Keratinocyte (primary cell): ENCODE data around the gene MBIP. TPM values are rescaled to one million over a fixed set of nuclear protein-coding genes. Genes with fewer than 3 reads are reported as not detected.

ENCODE experiments used
- DNase-seq: peaks from one replicate; pipeline ENCODE4 v3.0.0-alpha.2; 2011; ENCODE audit warnings: low read depth, missing footprints, low spot score
- FAIRE-seq: peaks from 2 replicates; lab custom pipeline; 2011; peaks lifted over from hg19 to GRCh38; lab: Jason Lieb, UNC
- H2AFZ ChIP-seq: 2 replicates; pipeline ENCODE4 v1.6.0; 2012; ENCODE audit warnings: low read length, control low read depth, inconsistent platforms; ENCODE audit not compliant: control insufficient read depth
- H3K27ac ChIP-seq: 2 replicates; pipeline ENCODE4 v1.5.1; 2011; ENCODE audit warnings: low read length; ENCODE audit not compliant: control insufficient read depth, insufficient read depth
- H3K27me3 ChIP-seq: 3 replicates; pipeline ENCODE4 v1.6.0; 2011; ENCODE audit warnings: low read length; ENCODE audit not compliant: control insufficient read depth, insufficient read depth; ENCODE audit errors: extremely low read depth
- H3K36me3 ChIP-seq, 2 experiments: 2 replicates in 1 of 2; 3 replicates in 1 of 2; pipeline ENCODE4 v1.5.1; 2011; ENCODE audit warnings: low read length in 2 of 2, mild to moderate bottlenecking in 1 of 2; ENCODE audit not compliant: control insufficient read depth in 2 of 2, insufficient read depth in 2 of 2; ENCODE audit errors: extremely low read depth in 1 of 2
- H3K4me1 ChIP-seq: 3 replicates; pipeline ENCODE4 v1.5.1; 2011; ENCODE audit warnings: low read length; ENCODE audit not compliant: control insufficient read depth, insufficient read depth; ENCODE audit errors: extremely low read depth
- H3K4me2 ChIP-seq: 3 replicates; pipeline ENCODE4 v1.6.0; 2011; ENCODE audit warnings: low read depth, low read length; ENCODE audit not compliant: control insufficient read depth, insufficient read depth; ENCODE audit errors: extremely low read depth
- H3K4me3 ChIP-seq, 3 experiments: fragments of 200-600 bp in 1 of 3; sonication (generic) in 1 of 3; 2 replicates in 2 of 3; 3 replicates in 1 of 3; pipeline ENCODE4 v1.5.1; 2011 to 2016; ENCODE audit warnings: low read length in 3 of 3, mild to moderate bottlenecking in 3 of 3, control low read depth in 2 of 3, inconsistent platforms in 1 of 3, low read depth in 1 of 3, mixed read lengths in 1 of 3, mixed run types in 1 of 3, moderate library complexity in 1 of 3; ENCODE audit not compliant: control insufficient read depth in 2 of 3, insufficient read depth in 2 of 3; ENCODE audit errors: extremely low read depth in 1 of 3
- H3K79me2 ChIP-seq: 2 replicates; pipeline ENCODE4 v1.6.0; 2012; ENCODE audit warnings: low read length; ENCODE audit not compliant: control insufficient read depth, insufficient read depth
- H3K9ac ChIP-seq: 3 replicates; pipeline ENCODE4 v1.6.0; 2011; ENCODE audit warnings: low read length; ENCODE audit not compliant: control insufficient read depth, insufficient read depth; ENCODE audit errors: extremely low read depth
- H3K9me1 ChIP-seq: 3 replicates; pipeline ENCODE4 v1.6.0; 2011; ENCODE audit warnings: low read length; ENCODE audit not compliant: control insufficient read depth, insufficient read depth; ENCODE audit errors: extremely low read depth
- H3K9me3 ChIP-seq: 2 replicates; pipeline ENCODE4 v1.5.1; 2012; ENCODE audit warnings: low read depth, low read length; ENCODE audit not compliant: control insufficient read depth
- H4K20me1 ChIP-seq: 3 replicates; pipeline ENCODE4 v1.6.0; 2011; ENCODE audit warnings: low read length; ENCODE audit not compliant: control insufficient read depth, insufficient read depth; ENCODE audit errors: extremely low read depth
- CTCF ChIP-seq, 3 experiments: IDR thresholded peaks in 1 of 3; conservative IDR thresholded peaks in 1 of 3; optimal IDR thresholded peaks in 1 of 3; 2 replicates in 2 of 3; 3 replicates in 1 of 3; pipeline versions ENCODE3 to v1.5.1; 2011; ENCODE audit warnings: low read length in 3 of 3, mild to moderate bottlenecking in 3 of 3, moderate library complexity in 2 of 3, control low read depth in 1 of 3, inconsistent platforms in 1 of 3; ENCODE audit not compliant: insufficient read depth in 2 of 3; ENCODE audit errors: extremely low read depth in 1 of 3
- EZH2 ChIP-seq: IDR thresholded peaks from one replicate; pipeline ENCODE4 v1.6.1; 2012; ENCODE audit warnings: inconsistent platforms, mild to moderate bottlenecking, low read length, moderate library complexity
- dilution Hi-C: fragments of 300-500 bp; cut with MboI; formaldehyde crosslinking; loops from one replicate; pipeline ENCODE4 v1.7.0; 2020; ENCODE audit warnings: low sequenced_read_pairs; ENCODE audit not compliant: extremely low pct_ligation_motif_present
- polyA minus RNA-seq, 3 experiments: library from RNA; depleted of rRNA, polyadenylated mRNA; stranded (reverse); fragments of >200 nt; gene quantifications; 1 replicate in 1 of 3; 2 replicates in 1 of 3; 3 replicates in 1 of 3; pipeline ENCODE4 v1.2.3, GENCODE V29; 2011
- polyA plus RNA-seq, 5 experiments: library from polyadenylated mRNA; depleted of rRNA in 3 of 5; stranded (reverse) in 3 of 5; stranded (forward) in 1 of 5; unstranded in 1 of 5; fragments of >200 nt; gene quantifications; 1 replicate in 1 of 5; 2 replicates in 3 of 5; 3 replicates in 1 of 5; pipeline versions ENCODE4 v1.2.1 to v1.2.3, GENCODE V29; 2011 to 2012; ENCODE audit warnings: missing spikeins in 2 of 5, low read depth in 1 of 5, low replicate concordance in 1 of 5

Gene MBIP
- polyA plus RNA-seq (16.0 to 28.3 TPM (median 17.2 TPM) in 3 replicates), polyA minus RNA-seq (5.1 to 14.5 TPM (median 9.5 TPM) in 3 replicates)
- 63.5 TPM for polyA plus RNA-seq (2011; ENCODE audit: low read depth)
- polyA plus RNA-seq (2011; cell fraction: cytosol; rRNA removed), result 11.0 and 20.7 TPM in 2 replicates
- polyA plus RNA-seq (2011; cell fraction: nucleus; rRNA removed), result 17.1 and 24.7 TPM in 2 replicates
- polyA plus RNA-seq (2012; ENCODE audit: low replicate concordance), result 11.7 and 26.1 TPM in 2 replicates
- 7.1 TPM for polyA minus RNA-seq (2011; cell fraction: cytosol; rRNA and poly(A)+ RNA removed)
- polyA minus RNA-seq (2011; cell fraction: nucleus; rRNA and poly(A)+ RNA removed), result 5.4 and 8.8 TPM in 2 replicates

GRCh38 chr14:36320200-36320896 lies at the start of gene MBIP:
Gene MBIP (minus strand): TSS chr14:36320637. CDS start chr14:36320588, 49 bp downstream.
- Histone ChIP-seq H3K79me2 (peaks cover 43% of the 10 kb centered on the region), H3K27ac (peak within 1 kb of the TSS; percentile 93), H3K4me2 (peak within 1 kb of the TSS; percentile 87), H4K20me1 (peaks cover 6% of the 10 kb centered on the region), H3K9ac (peak within 1 kb of the TSS; percentile 94), H3K4me1 (peaks cover 35% of the 10 kb centered on the region), H3K27me3 (no peaks in the 10 kb centered on the region), H3K36me3 (no peaks in the 10 kb centered on the region), H3K4me3 (peak within 1 kb of the TSS; percentile 71 to 87 (median 85)), H2AFZ (peak within 1 kb of the TSS; percentile 100), H3K9me1 (peaks cover 2% of the 10 kb centered on the region), H3K9me3 (no peaks in the 10 kb centered on the region)
- TF ChIP-seq EZH2 (no peak), CTCF (optimal IDR thresholded peaks at IDR 0.05 in 1 of 3, IDR thresholded peaks at IDR 0.05 in 1 of 3, conservative IDR thresholded peaks at IDR 0.05 in 1 of 3; ENCODE audit: extremely low read depth in 1 of 3, insufficient read depth in 2 of 3, low read length in 3 of 3) (no peak)
- dilution Hi-C loops, result no loop called here
- FAIRE-seq, result peak; percentile 80
- DNase-seq, result peak; percentile 69

- H3K4me3 ChIP-seq, result no peak overlapping the region
- no peaks in the 10 kb centered on the region for H3K4me1 ChIP-seq
- H3K36me3 ChIP-seq, result no peaks in the 10 kb centered on the region
- H4K20me1 ChIP-seq, result no peaks in the 10 kb centered on the region
- no peak for DNase-seq
- H3K9ac ChIP-seq, result no peak overlapping the region
- H3K9me3 ChIP-seq, result no peaks in the 10 kb centered on the region
- no peaks in the 10 kb centered on the region for H3K9me1 ChIP-seq
- dilution Hi-C loops, result no loop called here
- FAIRE-seq, result no peak
- no peak overlapping the region for H3K27ac ChIP-seq
- H3K27me3 ChIP-seq, result no peaks in the 10 kb centered on the region
- peak in 1 of 3 experiments; percentile 3 for TF ChIP-seq CTCF (optimal IDR thresholded peaks at IDR 0.05 in 1 of 3, IDR thresholded peaks at IDR 0.05 in 1 of 3, conservative IDR thresholded peaks at IDR 0.05 in 1 of 3; ENCODE audit: extremely low read depth in 1 of 3, insufficient read depth in 2 of 3, low read length in 3 of 3)
- no peak for TF ChIP-seq EZH2
- peak overlapping the region; percentile 6 for H2AFZ ChIP-seq
- H3K79me2 ChIP-seq, result no peaks in the 10 kb centered on the region
- no peak overlapping the region for H3K4me2 ChIP-seq
These were observed 47.7 kb upstream of the MBIP start for GRCh38 chr14:36367985-36368774.
